HepG2 (cell line): ENCODE results near the gene PTGES3. TPM values are rescaled to one million over a fixed set of nuclear protein-coding genes. Genes with fewer than 3 reads are reported as not detected.

ENCODE experiments used
- ATAC-seq: fragments of 200-7000 bp; cut with Tn5 transposase; 3 replicates; pipeline ENCODE4 v1.9.1; 2020; ENCODE audit warnings: mild to moderate bottlenecking, moderate library complexity
- BruUV-seq: library from RNA; stranded (reverse); fragments of 400-500 nt; replicated peaks from 2 replicates; lab custom pipeline; 2021; lab: Mats Ljungman, UMichigan
- CTCF ChIA-PET: fragments of 300-600 bp; formaldehyde crosslinking; extraction: SDS; loops from one replicate; lab custom pipeline; 2021; ENCODE audit warnings: low total read pairs, inconsistent platforms, low intra/inter-chr PET ratio; lab: Yijun Ruan, JAX
- POLR2A ChIA-PET: fragments of 350-600 bp; sonication (Branson Sonifier 250); formaldehyde crosslinking; loops from one replicate; lab custom pipeline; 2020; ENCODE audit warnings: antibody characterized with exemption, inconsistent platforms; lab: Yijun Ruan, JAX
- DNase-seq: peaks from one replicate; pipeline ENCODE4 v3.0.0-alpha.2; 2015; ENCODE audit warnings: low spot score
- FAIRE-seq: peaks from 3 replicates; lab custom pipeline; 2011; peaks lifted over from hg19 to GRCh38; lab: Jason Lieb, UNC
- H2AFZ ChIP-seq: one replicate; pipeline ENCODE4 v1.6.1; 2011; ENCODE audit warnings: low read length, inconsistent platforms
- H3K27ac ChIP-seq: fragments of 300-600 bp; 3 replicates; pipeline ENCODE4 v1.8.0; 2011; ENCODE audit warnings: mixed run types, mild to moderate bottlenecking, mixed read lengths, low read length, inconsistent platforms; ENCODE audit not compliant: insufficient read depth; ENCODE audit errors: extremely low read length
- H3K27me3 ChIP-seq, 2 experiments: fragments of 200-600 bp in 1 of 2; 2 replicates in 1 of 2; 3 replicates in 1 of 2; pipeline versions ENCODE4 v1.6.0 to v1.8.0; 2011; ENCODE audit warnings: low read length in 2 of 2, mild to moderate bottlenecking in 2 of 2, moderate library complexity in 2 of 2, inconsistent platforms in 1 of 2; ENCODE audit not compliant: insufficient read depth in 2 of 2, control insufficient read depth in 1 of 2
- H3K36me3 ChIP-seq, 2 experiments: fragments of 200-600 bp in 1 of 2; replicated peaks in 1 of 2; 2 replicates in 1 of 2; 3 replicates in 1 of 2; pipeline versions ENCODE4 v1.5.1 to v1.8.0; 2011; ENCODE audit warnings: low read length in 2 of 2, inconsistent platforms in 1 of 2; ENCODE audit not compliant: insufficient read depth in 2 of 2, control insufficient read depth in 1 of 2
- H3K4me1 ChIP-seq: 2 replicates; pipeline ENCODE4 v1.5.1; 2012; ENCODE audit warnings: low read length, inconsistent platforms; ENCODE audit not compliant: insufficient read depth
- H3K4me2 ChIP-seq: 2 replicates; pipeline ENCODE4 v1.6.0; 2011; ENCODE audit warnings: low read depth, low read length, inconsistent platforms
- H3K4me3 ChIP-seq, 3 experiments: fragments of 200-600 bp in 1 of 3; sonication (generic), shearing (Covaris generic) in 1 of 3; replicated peaks in 1 of 3; 2 replicates each; pipeline ENCODE4 v1.5.1; 2011 to 2016; ENCODE audit warnings: low read length in 3 of 3, inconsistent platforms in 2 of 3, low read depth in 2 of 3, mild to moderate bottlenecking in 2 of 3, control low read depth in 1 of 3, mixed read lengths in 1 of 3; ENCODE audit not compliant: insufficient read depth in 1 of 3
- H3K79me2 ChIP-seq: one replicate; pipeline ENCODE4 v1.6.1; 2011; ENCODE audit warnings: low read length, inconsistent platforms; ENCODE audit not compliant: insufficient read depth
- H3K9ac ChIP-seq: 2 replicates; pipeline ENCODE4 v1.6.0; 2011; ENCODE audit warnings: mild to moderate bottlenecking, low read depth, low read length, inconsistent platforms; ENCODE audit not compliant: insufficient read depth
- H3K9me3 ChIP-seq: 2 replicates; pipeline ENCODE4 v1.5.1; 2012; ENCODE audit warnings: mild to moderate bottlenecking, low read length
- H4K20me1 ChIP-seq: 2 replicates; pipeline ENCODE4 v1.6.0; 2011; ENCODE audit warnings: inconsistent platforms, mild to moderate bottlenecking, low read length, moderate library complexity; ENCODE audit not compliant: insufficient read depth
- ATF1 ChIP-seq: IDR thresholded peaks from 2 replicates; pipeline ENCODE4 v1.6.1; 2016; ENCODE audit warnings: mild to moderate bottlenecking, control low read depth
- FOXA1 ChIP-seq, 2 experiments: fragments of 450-650 bp in 1 of 2; sonication (generic) in 1 of 2; formaldehyde crosslinking in 1 of 2; IDR thresholded peaks; 2 replicates each; pipeline versions ENCODE4 v1.4.0 to v1.6.1; 2016 to 2020; ENCODE audit warnings: missing genetic modification reagents in 1 of 2
- GFI1 ChIP-seq: sonication (generic); formaldehyde crosslinking; IDR thresholded peaks from 2 replicates; pipeline ENCODE4 v1.5.0; 2020; ENCODE audit warnings: missing genetic modification reagents, mild to moderate bottlenecking, borderline replicate concordance
- HINFP ChIP-seq: sonication (generic); formaldehyde crosslinking; IDR thresholded peaks from 2 replicates; pipeline ENCODE4 v1.4.0; 2020; ENCODE audit warnings: low read depth, mild to moderate bottlenecking, missing genetic modification reagents
- MIXL1 ChIP-seq: IDR thresholded peaks from 2 replicates; pipeline ENCODE4 v1.6.1; 2016
- MXD3 ChIP-seq: IDR thresholded peaks from 2 replicates; pipeline ENCODE4 v1.6.1; 2016; ENCODE audit warnings: mild to moderate bottlenecking, missing biosample characterization, missing genetic modification reagents
- NBN ChIP-seq: fragments of 450-650 bp; conservative IDR thresholded peaks from 2 replicates; pipeline ENCODE4 v1.6.1; 2017
- PHF8 ChIP-seq: sonication (generic); formaldehyde crosslinking; IDR thresholded peaks from 2 replicates; pipeline ENCODE4 v1.5.0; 2020; ENCODE audit warnings: missing genetic modification reagents
- RCOR2 ChIP-seq: IDR thresholded peaks from 2 replicates; pipeline ENCODE4 v1.6.1; 2016; ENCODE audit warnings: missing biosample characterization, missing genetic modification reagents
- SATB2 ChIP-seq: sonication (generic); formaldehyde crosslinking; IDR thresholded peaks from 2 replicates; pipeline ENCODE4 v1.5.0; 2020; ENCODE audit warnings: missing genetic modification reagents
- SKIL ChIP-seq: sonication (generic); formaldehyde crosslinking; IDR thresholded peaks from 2 replicates; pipeline ENCODE4 v1.8.0; 2022; ENCODE audit warnings: missing genetic modification reagents, mild to moderate bottlenecking, moderate library complexity, borderline replicate concordance
- SUZ12 ChIP-seq: fragments of 150-350 bp; IDR thresholded peaks from 2 replicates; pipeline ENCODE4 v1.6.1; 2014; ENCODE audit warnings: low read depth, low read length
- TBX3 ChIP-seq: fragments of 450-650 bp; IDR thresholded peaks from 2 replicates; pipeline ENCODE4 v1.6.1; 2017; ENCODE audit warnings: antibody characterized with exemption, mild to moderate bottlenecking, inconsistent platforms, borderline replicate concordance
- ZEB1 ChIP-seq: IDR thresholded peaks from 2 replicates; pipeline ENCODE4 v1.6.1; 2012; ENCODE audit warnings: mild to moderate bottlenecking, low read depth, inconsistent platforms; ENCODE audit not compliant: insufficient replicate concordance
- ZMYM3 ChIP-seq: sonication (generic); formaldehyde crosslinking; IDR thresholded peaks from 2 replicates; pipeline ENCODE4 v1.5.1; 2020; ENCODE audit warnings: mild to moderate bottlenecking, missing genetic modification reagents
- ZMYM4 ChIP-seq: sonication (generic); formaldehyde crosslinking; IDR thresholded peaks from 2 replicates; pipeline ENCODE4 v1.8.1; 2023; ENCODE audit warnings: mild to moderate bottlenecking, missing genetic modification reagents
- ZNF335 ChIP-seq: sonication (generic); formaldehyde crosslinking; IDR thresholded peaks from 2 replicates; pipeline ENCODE4 v1.4.0; 2020; ENCODE audit warnings: missing genetic modification reagents
- ZNF44 ChIP-seq: sonication (generic); formaldehyde crosslinking; IDR thresholded peaks from 2 replicates; pipeline ENCODE4 v1.5.1; 2020; ENCODE audit warnings: mild to moderate bottlenecking, missing genetic modification reagents
- ZNF468 ChIP-seq: sonication (generic); formaldehyde crosslinking; IDR thresholded peaks from 2 replicates; pipeline ENCODE4 v1.8.0; 2022; ENCODE audit warnings: mild to moderate bottlenecking, moderate library complexity, missing genetic modification reagents
- ZNF775 ChIP-seq: sonication (generic); formaldehyde crosslinking; IDR thresholded peaks from 2 replicates; pipeline ENCODE4 v1.4.0; 2020; ENCODE audit warnings: missing genetic modification reagents, mild to moderate bottlenecking, moderate library complexity, borderline replicate concordance
- ZNF780A ChIP-seq: sonication (generic); formaldehyde crosslinking; IDR thresholded peaks from 2 replicates; pipeline ENCODE4 v1.8.0; 2022; ENCODE audit warnings: mild to moderate bottlenecking, missing genetic modification reagents, moderate library complexity
- ZNF782 ChIP-seq: sonication (generic); formaldehyde crosslinking; IDR thresholded peaks from 2 replicates; pipeline ENCODE4 v1.4.0; 2020; ENCODE audit warnings: missing genetic modification reagents, mild to moderate bottlenecking, borderline replicate concordance
- WGBS: methylation state at CpG from one replicate; pipeline ENCODE4 v1.1.6; 2017; ENCODE audit warnings: low lambda C conversion rate; 5-methylcytosine and 5-hydroxymethylcytosine counted together
- in situ Hi-C: cut with HindIII; loops from 2 replicates; pipeline ENCODE4 v1.10.0; 2017; ENCODE audit warnings: low pct_unique_long_range_greater_than_20kb; ENCODE audit not compliant: extremely low pct_ligation_motif_present
- intact Hi-C: fragments of 100-400 bp; cut with micrococcal nuclease; formaldehyde crosslinking; loops from one replicate; pipeline ENCODE4 v1.10.0; 2022; ENCODE audit not compliant: unreplicated experiment
- polyA plus RNA-seq, 8 experiments: library from polyadenylated mRNA; depleted of rRNA in 3 of 8; stranded (reverse) in 7 of 8; unstranded in 1 of 8; fragments of >200 nt; fragmentation: Illumina TruSeq in 4 of 8; extraction: Trizol in 4 of 8; gene quantifications; 2 replicates each; pipeline versions ENCODE4 v1.2.1 to v1.2.3, GENCODE V29; 2011 to 2016; ENCODE audit warnings: low read depth in 4 of 8, missing spikeins in 1 of 8, mixed read lengths in 1 of 8; ENCODE audit not compliant: insufficient read depth in 1 of 8
- total RNA-seq, 5 experiments: library from RNA; depleted of rRNA; stranded (reverse); fragments of >200 nt; fragmentation: Illumina TruSeq; extraction: Trizol; gene quantifications; 2 replicates each; pipeline ENCODE4 v1.2.3, GENCODE V29; 2016; ENCODE audit warnings: low read depth in 1 of 5

The PTGES3 gene
- total and polyA plus RNA-seq, 2 of the 13 experiments (the other 11 are each of a cell fraction or from before 2014, with no cell fraction given), result 54.4 to 159 TPM

- DNase-seq (peak; percentile 100), FAIRE-seq (peak; percentile 98), ATAC-seq (peak; percentile 99)
- peak within 1 kb of the TSS; percentile 97 for H3K9ac ChIP-seq
- intact Hi-C loops, result loop anchor here (1.0 to 10.0 kb wide), 3 partner anchors 9 to 79 kb away; partner anchors contain the start of gene NACA
- peaks cover 10 to 27% of the 10 kb centered on the region in 2 experiments for H3K36me3 ChIP-seq
- peak within 1 kb of the TSS; percentile 91 for H3K4me2 ChIP-seq
- no peaks in the 10 kb centered on the region for H3K9me3 ChIP-seq
- under 1% methylated on average over 19 of the region's 39 CpGs for WGBS
- peak within 1 kb of the TSS; percentile 75 to 89 (median 77) for H3K4me3 ChIP-seq
- H3K79me2 ChIP-seq, result peaks cover 39% of the 10 kb centered on the region
- no TSS peak for BruUV-seq
- H3K27me3 ChIP-seq, result no peaks in the 10 kb centered on the region; a peak in 1 of 5 replicates
- POLR2A ChIA-PET, result interaction anchor here (0.7 to 2.8 kb wide), 13 partner anchors 9 to 433 kb away, joined by 3 to 58 read pairs (median 4); partner anchors contain the start of genes BAZ2A, NACA and PTGES3
- CTCF ChIA-PET, result interaction anchor here (1.0 kb wide), 1 partner anchor 9 kb away, joined by 5 read pairs; no protein-coding TSS in a partner anchor
- H3K4me1 ChIP-seq, result peaks cover 35% of the 10 kb centered on the region
- in situ Hi-C loops, result loop anchor here (10.0 kb wide), 1 partner anchor 79 kb away; the partner anchor contains the start of gene NACA
- peaks cover 15% of the 10 kb centered on the region for H4K20me1 ChIP-seq
- peak within 1 kb of the TSS; percentile 84 for H3K27ac ChIP-seq
- peak within 1 kb of the TSS; percentile 74 for H2AFZ ChIP-seq
- TF ChIP-seq SATB2 (CRISPR knock-in tag) (no peak), ATF1 (CRISPR knock-in tag) (peak; percentile 94), NBN (no peak), ZNF775 (CRISPR knock-in tag) (no peak), ZMYM3 (CRISPR knock-in tag) (peak; percentile 37; the same call in 1 of the 2 replicates), ZNF335 (peak; percentile 43; the same call in 1 of the 2 replicates), ZNF468 (CRISPR knock-in tag) (no peak), ZNF782 (CRISPR knock-in tag) (no peak), PHF8 (CRISPR knock-in tag) (peak; percentile 99), TBX3 (peak; percentile 42; the same call in 1 of the 2 replicates), RCOR2 (CRISPR knock-in tag) (no peak), MXD3 (CRISPR knock-in tag) (peak; percentile 92; the same call in 1 of the 2 replicates), ZNF44 (no peak), SUZ12 (no peak), ZMYM4 (peak; percentile 63), ZNF780A (no peak; the same call in 1 of the 2 replicates), SKIL (no peak), FOXA1 (IDR thresholded peaks at IDR 0.05) (no peak), FOXA1 (CRISPR knock-in tag; IDR thresholded peaks at IDR 0.05) (no peak), ZEB1 (no peak), MIXL1 (CRISPR knock-in tag) (peak; percentile 91), HINFP (CRISPR knock-in tag) (peak; percentile 84; the same call in 1 of the 2 replicates), GFI1 (CRISPR knock-in tag) (no peak)
Observed at GRCh38 chr12:56645717-56646446, 42.2 kb downstream of the PTGES3 start, which contains the start of gene ATP5F1B. Gene ATP5F1B (minus strand): TSS chr12:56645984. CDS start chr12:56645963, 21 bp downstream.
